PC-9 (cell line): ENCODE data around the gene GJC1. TPM values are rescaled to one million over a fixed set of nuclear protein-coding genes. Genes with fewer than 3 reads are reported as not detected.

Experiments
- BruUV-seq: library from RNA; stranded (reverse); fragments of 400-500 nt; replicated peaks from 2 replicates; lab custom pipeline; 2021; lab: Mats Ljungman, UMichigan
- CTCF ChIA-PET: fragments of 300-600 bp; sonication (Branson Sonifier 250); formaldehyde crosslinking; loops from one replicate; lab custom pipeline; 2022; ENCODE audit warnings: antibody characterized with exemption; lab: Charles Lee
- POLR2A ChIA-PET: fragments of 300-600 bp; sonication (Branson Sonifier 250); formaldehyde crosslinking; loops from one replicate; lab custom pipeline; 2022; ENCODE audit warnings: antibody characterized with exemption; ENCODE audit not compliant: unreplicated experiment; lab: Charles Lee
- DNase-seq, 2 experiments: peaks; one replicate each; pipeline versions ENCODE4 v3.0.0 to v3.0.0-alpha.2; 2015 to 2022; ENCODE audit warnings: mixed read lengths in 1 of 2
- H2AFZ ChIP-seq: fragments of 200-600 bp; sonication (generic); 2 replicates; pipeline ENCODE4 v1.8.1; 2017; ENCODE audit warnings: antibody characterized with exemption
- H3F3A ChIP-seq: fragments of 200-600 bp; sonication (generic); 2 replicates; pipeline ENCODE4 v1.8.1; 2017; ENCODE audit warnings: antibody characterized with exemption, mild to moderate bottlenecking, low read depth; ENCODE audit not compliant: insufficient read depth
- H3K27ac ChIP-seq: fragments of 200-600 bp; sonication (generic); 2 replicates; pipeline ENCODE4 v1.6.1; 2016; ENCODE audit warnings: mixed run types
- H3K27me3 ChIP-seq: fragments of 200-600 bp; sonication (generic); 2 replicates; pipeline ENCODE4 v1.6.1; 2016; ENCODE audit warnings: low read depth, mixed run types; ENCODE audit not compliant: insufficient read depth
- H3K36me3 ChIP-seq: fragments of 200-600 bp; sonication (generic); 2 replicates; pipeline ENCODE4 v1.6.1; 2016; ENCODE audit warnings: low read depth, mixed run types
- H3K4me1 ChIP-seq: fragments of 200-600 bp; sonication (generic); replicated peaks from 2 replicates; pipeline ENCODE4 v1.6.1; 2016; ENCODE audit warnings: mixed run types; ENCODE audit not compliant: insufficient read depth
- H3K4me2 ChIP-seq: fragments of 200-600 bp; sonication (generic); 2 replicates; pipeline ENCODE4 v1.6.1; 2017; ENCODE audit warnings: mixed run types
- H3K4me3 ChIP-seq: fragments of 200-600 bp; sonication (generic); 2 replicates; pipeline ENCODE4 v1.6.1; 2016; ENCODE audit warnings: mixed run types
- H3K79me2 ChIP-seq: fragments of 200-600 bp; sonication (generic); 2 replicates; pipeline ENCODE4 v1.6.1; 2017; ENCODE audit warnings: low read depth, mixed run types
- H3K9me2 ChIP-seq: fragments of 200-600 bp; sonication (generic); 2 replicates; pipeline ENCODE4 v1.8.1; 2017; ENCODE audit warnings: mild to moderate bottlenecking; ENCODE audit not compliant: insufficient read depth
- H3K9me3 ChIP-seq: fragments of 200-600 bp; sonication (generic); 2 replicates; pipeline ENCODE4 v1.8.1; 2016; ENCODE audit warnings: low read depth; ENCODE audit not compliant: insufficient read depth
- H4K20me1 ChIP-seq: fragments of 200-600 bp; sonication (generic); 2 replicates; pipeline ENCODE4 v1.8.1; 2017; ENCODE audit not compliant: insufficient read depth
- EZH2 ChIP-seq: fragments of 200-600 bp; sonication (generic); IDR thresholded peaks from 2 replicates; pipeline ENCODE4 v1.8.0; 2017; ENCODE audit warnings: antibody characterized with exemption, low read depth
- intact Hi-C: fragments of 100-400 bp; cut with micrococcal nuclease; formaldehyde crosslinking; loops from one replicate; pipeline ENCODE4 v1.10.0; 2022; ENCODE audit not compliant: unreplicated experiment
- total RNA-seq: library from RNA; stranded (reverse); gene quantifications from 2 replicates; pipeline ENCODE4 v1.2.3, GENCODE V29; 2021
- TF ChIP-seq, protein P1 (sequence below): fragments of 200-600 bp; sonication (generic); conservative IDR thresholded peaks from 2 replicates; pipeline ENCODE4 v1.6.1; 2017; ENCODE audit warnings: mixed run types, antibody characterized with exemption, mild to moderate bottlenecking, moderate library complexity

Gene GJC1
- total RNA-seq, 1 experiment from 2014 or later, result 42.6 TPM

- no peak for TF ChIP-seq EZH2
- TF ChIP-seq, protein P1, sequence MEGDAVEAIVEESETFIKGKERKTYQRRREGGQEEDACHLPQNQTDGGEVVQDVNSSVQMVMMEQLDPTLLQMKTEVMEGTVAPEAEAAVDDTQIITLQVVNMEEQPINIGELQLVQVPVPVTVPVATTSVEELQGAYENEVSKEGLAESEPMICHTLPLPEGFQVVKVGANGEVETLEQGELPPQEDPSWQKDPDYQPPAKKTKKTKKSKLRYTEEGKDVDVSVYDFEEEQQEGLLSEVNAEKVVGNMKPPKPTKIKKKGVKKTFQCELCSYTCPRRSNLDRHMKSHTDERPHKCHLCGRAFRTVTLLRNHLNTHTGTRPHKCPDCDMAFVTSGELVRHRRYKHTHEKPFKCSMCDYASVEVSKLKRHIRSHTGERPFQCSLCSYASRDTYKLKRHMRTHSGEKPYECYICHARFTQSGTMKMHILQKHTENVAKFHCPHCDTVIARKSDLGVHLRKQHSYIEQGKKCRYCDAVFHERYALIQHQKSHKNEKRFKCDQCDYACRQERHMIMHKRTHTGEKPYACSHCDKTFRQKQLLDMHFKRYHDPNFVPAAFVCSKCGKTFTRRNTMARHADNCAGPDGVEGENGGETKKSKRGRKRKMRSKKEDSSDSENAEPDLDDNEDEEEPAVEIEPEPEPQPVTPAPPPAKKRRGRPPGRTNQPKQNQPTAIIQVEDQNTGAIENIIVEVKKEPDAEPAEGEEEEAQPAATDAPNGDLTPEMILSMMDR, result no peak
- no peak overlapping the region for H3K4me3 ChIP-seq
- intact Hi-C loops, result no loop called here
- no peaks in the 10 kb centered on the region; the same call in 1 of the 2 replicates for H3F3A ChIP-seq
- H3K9me2 ChIP-seq, result no peaks in the 10 kb centered on the region
- CTCF ChIA-PET, result no interaction called here
- H3K4me1 ChIP-seq, result no peaks in the 10 kb centered on the region
- no peaks in the 10 kb centered on the region for H3K27me3 ChIP-seq
- POLR2A ChIA-PET, result no interaction called here
- no peak overlapping the region for H3K27ac ChIP-seq
- H3K4me2 ChIP-seq, result no peak overlapping the region
- H3K36me3 ChIP-seq, result peaks cover 28% of the 10 kb centered on the region
- H4K20me1 ChIP-seq, result no peaks in the 10 kb centered on the region
- BruUV-seq, result no TSS peak
- no peak for DNase-seq
- H3K9me3 ChIP-seq, result no peaks in the 10 kb centered on the region
- H2AFZ ChIP-seq, result no peak overlapping the region
- no peaks in the 10 kb centered on the region for H3K79me2 ChIP-seq
Measured at GRCh38 chr17:44871556-44871955, 41.5 kb upstream of the GJC1 start.

- CTCF ChIA-PET, result interaction anchor here (0.6 to 0.9 kb wide), 2 partner anchors 10 to 126 kb away, joined by 3 to 4 read pairs; no protein-coding TSS in a partner anchor
- Histone ChIP-seq H2AFZ (no peak overlapping the region), H3K4me2 (no peak overlapping the region), H3K4me3 (no peak overlapping the region), H3K27me3 (no peaks in the 10 kb centered on the region), H3K9me3 (no peaks in the 10 kb centered on the region), H3K4me1 (no peaks in the 10 kb centered on the region), H3F3A (peaks cover 11% of the 10 kb centered on the region; the same call in 1 of the 2 replicates), H3K27ac (no peak overlapping the region), H3K36me3 (peaks cover 31% of the 10 kb centered on the region; the same call in 1 of the 2 replicates), H4K20me1 (no peaks in the 10 kb centered on the region), H3K79me2 (no peaks in the 10 kb centered on the region), H3K9me2 (no peaks in the 10 kb centered on the region)
- intact Hi-C loops, result no loop called here
- no TSS peak for BruUV-seq
- POLR2A ChIA-PET, result no interaction called here
- TF ChIP-seq, protein P1, result no peak
- TF ChIP-seq EZH2, result no peak
- no peak for DNase-seq
Measured at GRCh38 chr17:44867841-44868240, 37.8 kb upstream of the GJC1 start.

DNA sequence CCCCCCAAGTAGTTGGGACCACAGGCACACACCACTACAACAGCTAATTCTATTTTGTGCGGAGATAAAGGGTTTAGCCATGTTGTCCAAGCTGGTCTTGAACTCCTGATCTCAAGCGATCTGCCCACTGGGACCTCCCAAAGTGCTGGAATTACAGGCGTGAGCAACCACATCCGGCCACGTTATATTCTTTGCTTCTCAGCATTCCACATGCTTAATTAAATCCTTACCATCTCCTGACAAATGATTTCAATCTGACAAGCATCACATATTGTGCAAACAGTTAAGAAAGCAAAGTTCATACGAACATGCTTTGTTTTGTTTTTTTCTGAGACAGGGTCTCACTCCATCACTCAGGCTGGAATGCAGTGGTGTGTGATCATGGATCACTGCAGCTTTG lies 35.8 kb upstream of the GJC1 start:
- CTCF ChIA-PET, result interaction anchor here (1.5 kb wide), 1 partner anchor 90 kb away, joined by 3 read pairs; no protein-coding TSS in a partner anchor
- H3K9me2 ChIP-seq, result no peaks in the 10 kb centered on the region
- no peaks in the 10 kb centered on the region for H3K4me1 ChIP-seq
- no peak overlapping the region for H3K4me3 ChIP-seq
- no peak overlapping the region for H2AFZ ChIP-seq
- intact Hi-C loops, result loop anchor here (1.0 kb wide), 2 partner anchors 87 to 91 kb away; no protein-coding TSS in a partner anchor
- no peaks in the 10 kb centered on the region for H3K79me2 ChIP-seq
- no peak overlapping the region for H3K27ac ChIP-seq
- no peak overlapping the region for H3K4me2 ChIP-seq
- no peak for TF ChIP-seq EZH2
- TF ChIP-seq, protein P1, result no peak
- no peaks in the 10 kb centered on the region for H3K27me3 ChIP-seq
- H4K20me1 ChIP-seq, result no peaks in the 10 kb centered on the region
- peaks cover 11% of the 10 kb centered on the region; the same call in 1 of the 2 replicates for H3F3A ChIP-seq
- BruUV-seq, result no TSS peak
- POLR2A ChIA-PET, result no interaction called here
- no peaks in the 10 kb centered on the region for H3K9me3 ChIP-seq
- no peak for DNase-seq
- peaks cover 26% of the 10 kb centered on the region for H3K36me3 ChIP-seq
